GM19463 (cell line): Measurements from ENCODE around the gene PRND.
A peak's percentile ranks its signal among the peaks of the same experiment; 100 is the strongest.
"Not testable (repeated sequence)": the region's sequence is repeated elsewhere in the genome, so short reads cannot be mapped to it uniquely, and the experiment has no call there.

Source experiments
- ATAC-seq: cut with Tn5 transposase; IDR thresholded peaks from one replicate; pipeline ENCODE4 v1.9.1; 2021; ENCODE audit warnings: mild to moderate bottlenecking, moderate library complexity; ENCODE audit not compliant: unreplicated experiment

PRND gene

GRCh38 chr20:4708036-4708435 is 13.7 kb upstream of the PRND start:
- ATAC-seq = no peak

- ATAC-seq = no peak
Observed at GRCh38 chr20:4708856-4709255, 12.9 kb upstream of the PRND start.

- no peak for ATAC-seq
Observed at GRCh38 chr20:4709261-4710105, 12.2 kb upstream of the PRND start.

- ATAC-seq = no peak
Observed at GRCh38 chr20:4710106-4710475, 11.6 kb upstream of the PRND start.

GRCh38 chr20:4711511-4711910 is 10.2 kb upstream of the PRND start:
- ATAC-seq = no peak

- no peak for ATAC-seq
Observed at GRCh38 chr20:4713401-4713800, 8.3 kb upstream of the PRND start.

GRCh38 chr20:4714818-4715217 is 6.9 kb upstream of the PRND start:
- ATAC-seq = no peak

GRCh38 chr20:4717816-4718570 is 3.7 kb upstream of the PRND start:
- no peak for ATAC-seq

- no peak for ATAC-seq
Observed at GRCh38 chr20:4719190-4719589, 2.5 kb upstream of the PRND start.

GRCh38 chr20:4720041-4720976 is 1.4 kb upstream of the PRND start:
- peak; percentile 97 for ATAC-seq

- ATAC-seq = no peak
Observed at GRCh38 chr20:4720977-4721349, 746 bp upstream of the PRND start.

- ATAC-seq = no peak
Observed at GRCh38 chr20:4722571-4722970, 862 bp downstream of the PRND start.

GRCh38 chr20:4722993-4723392 is 1.3 kb downstream of the PRND start:
- ATAC-seq = no peak

- ATAC-seq = not testable (repeated sequence)
Observed at GRCh38 chr20:4723553-4723952, 1.8 kb downstream of the PRND start.

GRCh38 chr20:4724459-4725262 is 3.0 kb downstream of the PRND start:
- ATAC-seq = no peak

GRCh38 chr20:4725263-4725550 is 3.5 kb downstream of the PRND start:
- ATAC-seq = no peak

GRCh38 chr20:4726710-4727397 is 5.1 kb downstream of the PRND start:
- peak; percentile 54 for ATAC-seq

- no peak for ATAC-seq
Observed at GRCh38 chr20:4728120-4728760, 6.5 kb downstream of the PRND start.

- ATAC-seq = no peak
Observed at GRCh38 chr20:4729265-4729664, 7.6 kb downstream of the PRND start.

GRCh38 chr20:4730780-4731179 is 9.1 kb downstream of the PRND start:
- no peak for ATAC-seq
